Tibial artery (tissue), 4 donors: ENCODE data around the gene FTSJ1.

ENCODE experiments used
- DNase-seq, 2 donors: peaks; one replicate each; pipeline ENCODE4 v3.0.0-alpha.2; 2019
- H3K27ac ChIP-seq, 2 donors: fragments of 200-600 bp; sonication (generic) in 1 of 2; 1 replicate in 1 of 2; 2 replicates in 1 of 2; pipeline ENCODE4 v1.5.1; 2018 to 2019; ENCODE audit warnings: mild to moderate bottlenecking in 1 of 2
- H3K27me3 ChIP-seq, 2 donors: fragments of 200-600 bp; sonication (generic) in 1 of 2; one replicate each; pipeline versions ENCODE4 v1.5.1 to v1.6.0; 2016 to 2019
- H3K36me3 ChIP-seq, 3 donors: fragments of 200-600 bp; sonication (generic) in 2 of 3; one replicate each; pipeline ENCODE4 v1.5.1; 2016 to 2019; ENCODE audit warnings: mild to moderate bottlenecking in 2 of 3
- H3K4me1 ChIP-seq, 4 donors: fragments of 200-600 bp; sonication (generic) in 2 of 4; 1 replicate in 3 of 4; 2 replicates in 1 of 4; pipeline ENCODE4 v1.5.1; 2016 to 2019
- H3K4me3 ChIP-seq, 2 donors: fragments of 200-600 bp; sonication (generic) in 1 of 2; 1 replicate in 1 of 2; 2 replicates in 1 of 2; pipeline ENCODE4 v1.5.1; 2018 to 2019; ENCODE audit warnings: mild to moderate bottlenecking in 2 of 2
- H3K9me3 ChIP-seq, 3 donors: fragments of 200-600 bp; sonication (generic) in 1 of 3; one replicate each; pipeline ENCODE4 v1.5.1; 2016 to 2019
- CTCF ChIP-seq, 2 experiments: fragments of 200-600 bp in 1 of 2; fragments of 450-650 bp in 1 of 2; IDR thresholded peaks; one replicate each; pipeline ENCODE4 v1.5.1; 2017 to 2019; ENCODE audit warnings: antibody characterized with exemption in 2 of 2, mild to moderate bottlenecking in 1 of 2, moderate library complexity in 1 of 2
- intact Hi-C: fragments of 100-400 bp; cut with DNase I; formaldehyde crosslinking; loops from one replicate; pipeline ENCODE4 v1.15.0; 2023; ENCODE audit warnings: low total_unique reads

The FTSJ1 gene

GRCh38 chrX:48456628-48457331 lies 19.2 kb upstream of the FTSJ1 start:
- H3K9me3 ChIP-seq = peaks cover 0 to 7% (median 0%) of the 10 kb centered on the region in 3 donors
- no peak for DNase-seq
- no peak overlapping the region for H3K27ac ChIP-seq
- no peaks in the 10 kb centered on the region for H3K4me1 ChIP-seq
- H3K36me3 ChIP-seq = no peaks in the 10 kb centered on the region
- no peaks in the 10 kb centered on the region for H3K27me3 ChIP-seq
- TF ChIP-seq CTCF (IDR thresholded peaks at IDR 0.05) = no peak
- no peak overlapping the region for H3K4me3 ChIP-seq
- intact Hi-C loops = no loop called here

GRCh38 chrX:48458711-48459110 lies 17.3 kb upstream of the FTSJ1 start:
- H3K36me3 ChIP-seq = no peaks in the 10 kb centered on the region
- no peaks in the 10 kb centered on the region for H3K4me1 ChIP-seq
- H3K4me3 ChIP-seq = no peak overlapping the region
- H3K27ac ChIP-seq = no peak overlapping the region
- peaks cover 0 to 7% (median 0%) of the 10 kb centered on the region in 3 donors for H3K9me3 ChIP-seq
- no peak for DNase-seq
- intact Hi-C loops = no loop called here
- no peaks in the 10 kb centered on the region for H3K27me3 ChIP-seq
- no peak for TF ChIP-seq CTCF (IDR thresholded peaks at IDR 0.05)

- DNase-seq = no peak
- Histone ChIP-seq H3K4me3 (no peak overlapping the region), H3K27me3 (no peaks in the 10 kb centered on the region), H3K27ac (no peak overlapping the region), H3K9me3 (peaks cover 0 to 7% (median 0%) of the 10 kb centered on the region in 3 donors), H3K4me1 (no peaks in the 10 kb centered on the region), H3K36me3 (no peaks in the 10 kb centered on the region)
- no peak for TF ChIP-seq CTCF (IDR thresholded peaks at IDR 0.05)
- intact Hi-C loops = no loop called here
Observed at GRCh38 chrX:48459483-48459882, 16.5 kb upstream of the FTSJ1 start.

GRCh38 chrX:48460031-48460430 lies 16.0 kb upstream of the FTSJ1 start:
- no peak for DNase-seq
- Histone ChIP-seq H3K27ac (no peak overlapping the region), H3K4me3 (no peak overlapping the region), H3K9me3 (peaks cover 0 to 5% (median 0%) of the 10 kb centered on the region in 3 donors), H3K4me1 (no peaks in the 10 kb centered on the region), H3K36me3 (no peaks in the 10 kb centered on the region), H3K27me3 (no peaks in the 10 kb centered on the region)
- TF ChIP-seq CTCF (IDR thresholded peaks at IDR 0.05) = no peak
- intact Hi-C loops = no loop called here

GRCh38 chrX:48460606-48461005 lies 15.4 kb upstream of the FTSJ1 start:
- DNase-seq = no peak
- no peak for TF ChIP-seq CTCF (IDR thresholded peaks at IDR 0.05)
- Histone ChIP-seq H3K4me1 (no peaks in the 10 kb centered on the region), H3K9me3 (no peaks in the 10 kb centered on the region), H3K27ac (no peak overlapping the region), H3K4me3 (no peak overlapping the region), H3K27me3 (no peaks in the 10 kb centered on the region), H3K36me3 (no peaks in the 10 kb centered on the region)
- intact Hi-C loops = no loop called here

GRCh38 chrX:48461830-48462229 lies 14.2 kb upstream of the FTSJ1 start:
- DNase-seq = no peak
- H3K4me3 ChIP-seq = no peak overlapping the region
- H3K9me3 ChIP-seq = no peaks in the 10 kb centered on the region
- intact Hi-C loops = no loop called here
- H3K36me3 ChIP-seq = no peaks in the 10 kb centered on the region
- no peaks in the 10 kb centered on the region for H3K4me1 ChIP-seq
- no peak for TF ChIP-seq CTCF (IDR thresholded peaks at IDR 0.05)
- H3K27me3 ChIP-seq = no peaks in the 10 kb centered on the region
- no peak overlapping the region for H3K27ac ChIP-seq
